SK-N-SH (cell line): ENCODE data around the gene CDKAL1. TPM values are rescaled to one million over a fixed set of nuclear protein-coding genes. Genes with fewer than 3 reads are reported as not detected.

Experiments used
- CTCF ChIA-PET: fragments of 300-600, 350-600 bp; formaldehyde crosslinking; extraction: SDS; loops from one replicate; lab custom pipeline; 2021; lab: Yijun Ruan, JAX
- POLR2A ChIA-PET: fragments of 350-600 bp; sonication (Branson Sonifier 250); formaldehyde crosslinking; extraction: SDS; loops from one replicate; lab custom pipeline; 2020; ENCODE audit warnings: antibody characterized with exemption, inconsistent platforms; lab: Yijun Ruan, JAX
- DNase-seq: peaks from one replicate; pipeline ENCODE4 v3.0.0; 2012
- H2AFZ ChIP-seq: fragments of 200-600 bp; sonication (generic); 2 replicates; pipeline ENCODE4 v1.8.1; 2016; ENCODE audit warnings: antibody characterized with exemption, mild to moderate bottlenecking, low read depth
- H3F3A ChIP-seq: fragments of 200-600 bp; sonication (generic); replicated peaks from 2 replicates; pipeline ENCODE3; 2016; ENCODE audit warnings: antibody characterized with exemption, mild to moderate bottlenecking; ENCODE audit not compliant: insufficient read depth
- H3K27ac ChIP-seq, 2 experiments: fragments of 200-500 bp in 1 of 2; fragments of 200-600 bp in 1 of 2; sonication (Bioruptor generic) in 1 of 2; sonication (generic), shearing (Covaris generic) in 1 of 2; 2 replicates each; pipeline versions ENCODE4 v1.5.1 to v1.6.1; 2014 to 2016; ENCODE audit warnings: low read depth in 2 of 2, inconsistent platforms in 1 of 2, low read length in 1 of 2, mild to moderate bottlenecking in 1 of 2, mixed read lengths in 1 of 2
- H3K27me3 ChIP-seq: fragments of 200-600 bp; sonication (generic), shearing (Covaris generic); 2 replicates; pipeline ENCODE4 v1.6.1; 2016; ENCODE audit warnings: mixed run types; ENCODE audit not compliant: insufficient read depth
- H3K36me3 ChIP-seq, 2 experiments: fragments of 200-500 bp in 1 of 2; fragments of 200-600 bp in 1 of 2; sonication (Bioruptor generic) in 1 of 2; sonication (generic) in 1 of 2; replicated peaks in 1 of 2; 2 replicates each; pipeline versions ENCODE3 to v1.5.1; 2014 to 2016; ENCODE audit warnings: low read length in 1 of 2, mild to moderate bottlenecking in 1 of 2; ENCODE audit not compliant: insufficient read depth in 2 of 2, control insufficient read depth in 1 of 2
- H3K4me1 ChIP-seq, 2 experiments: fragments of 200-500 bp in 1 of 2; fragments of 200-600 bp in 1 of 2; sonication (Bioruptor generic) in 1 of 2; sonication (generic), shearing (Covaris generic) in 1 of 2; 2 replicates each; pipeline versions ENCODE4 v1.5.1 to v1.6.1; 2014 to 2016; ENCODE audit warnings: low read depth in 1 of 2, low read length in 1 of 2, mixed run types in 1 of 2; ENCODE audit not compliant: insufficient read depth in 2 of 2, control insufficient read depth in 1 of 2
- H3K4me2 ChIP-seq: fragments of 200-600 bp; sonication (generic), shearing (Covaris generic); 2 replicates; pipeline ENCODE4 v1.6.1; 2017; ENCODE audit warnings: mixed run types
- H3K4me3 ChIP-seq, 2 experiments: fragments of 200-500 bp in 1 of 2; fragments of 200-600 bp in 1 of 2; sonication (Bioruptor generic) in 1 of 2; sonication (generic), shearing (Covaris generic) in 1 of 2; 2 replicates each; pipeline versions ENCODE4 v1.5.1 to v1.8.1; 2014 to 2016; ENCODE audit warnings: low read depth in 2 of 2, inconsistent platforms in 1 of 2, low read length in 1 of 2, mild to moderate bottlenecking in 1 of 2, mixed read lengths in 1 of 2, moderate library complexity in 1 of 2
- H3K79me2 ChIP-seq: fragments of 200-600 bp; sonication (generic); 2 replicates; pipeline ENCODE4 v1.8.1; 2017; ENCODE audit warnings: mild to moderate bottlenecking; ENCODE audit not compliant: insufficient read depth
- H3K9ac ChIP-seq: fragments of 200-600 bp; sonication (generic); 2 replicates; pipeline ENCODE4 v1.6.1; 2017; ENCODE audit warnings: mixed run types
- H3K9me2 ChIP-seq: fragments of 200-600 bp; sonication (generic); 2 replicates; pipeline ENCODE4 v1.6.1; 2017; ENCODE audit warnings: mixed run types
- H3K9me3 ChIP-seq: fragments of 200-600 bp; sonication (generic); 2 replicates; pipeline ENCODE4 v1.6.1; 2017; ENCODE audit warnings: mixed run types, mild to moderate bottlenecking, moderate library complexity
- H4K20me1 ChIP-seq: fragments of 200-600 bp; sonication (generic); 2 replicates; pipeline ENCODE4 v1.6.1; 2017; ENCODE audit warnings: mild to moderate bottlenecking, mixed run types; ENCODE audit not compliant: insufficient read depth
- CHD2 ChIP-seq: fragments of 150-350 bp; IDR thresholded peaks from 2 replicates; pipeline ENCODE4 v1.6.1; 2018; ENCODE audit warnings: low read length; ENCODE audit not compliant: partially characterized antibody
- EP300 ChIP-seq, 2 experiments: IDR thresholded peaks; 2 replicates each; pipeline versions ENCODE4 v1.4.0 to v1.6.1; 2012; ENCODE audit warnings: borderline replicate concordance in 1 of 2, low read depth in 1 of 2, low read length in 1 of 2
- FOSL2 ChIP-seq: IDR thresholded peaks from 2 replicates; pipeline ENCODE4 v1.4.0; 2012; ENCODE audit warnings: low read depth, mild to moderate bottlenecking, moderate library complexity, borderline replicate concordance
- GATA2 ChIP-seq: sonication (generic); formaldehyde crosslinking; IDR thresholded peaks from 2 replicates; pipeline ENCODE4 v1.5.0; 2020; ENCODE audit warnings: mild to moderate bottlenecking, missing genetic modification reagents
- IRF3 ChIP-seq: fragments of 150-350 bp; IDR thresholded peaks from 2 replicates; pipeline ENCODE4 v1.6.1; 2016; ENCODE audit warnings: mild to moderate bottlenecking, low read depth, low read length
- PBX3 ChIP-seq: IDR thresholded peaks from 2 replicates; pipeline ENCODE4; 2012
- POLR2AphosphoS5 ChIP-seq: IDR thresholded peaks from 2 replicates; pipeline ENCODE4 v1.6.1; 2012; ENCODE audit warnings: low read depth, low read length
- RAD21 ChIP-seq: IDR thresholded peaks from 2 replicates; pipeline ENCODE4 v1.6.1; 2012; ENCODE audit warnings: mild to moderate bottlenecking, low read length
- RCOR1 ChIP-seq: fragments of 150-350 bp; IDR thresholded peaks from 2 replicates; pipeline ENCODE4 v1.6.1; 2017; ENCODE audit warnings: antibody characterized with exemption, low read length
- REST ChIP-seq: IDR thresholded peaks from 2 replicates; pipeline ENCODE4 v1.6.1; 2012; ENCODE audit warnings: mild to moderate bottlenecking, low read depth, low read length, moderate library complexity
- RFX5 ChIP-seq: IDR thresholded peaks from 2 replicates; pipeline ENCODE4 v1.6.1; 2012; ENCODE audit warnings: mild to moderate bottlenecking, improper control_type of control experiment, low read length
- RXRA ChIP-seq: IDR thresholded peaks from 2 replicates; pipeline ENCODE4 v1.4.0; 2012; ENCODE audit warnings: low read depth, mild to moderate bottlenecking, borderline replicate concordance
- SIN3A ChIP-seq: IDR thresholded peaks from 2 replicates; pipeline ENCODE4 v1.6.1; 2012; ENCODE audit warnings: low read depth, mild to moderate bottlenecking, low read length, moderate library complexity, borderline replicate concordance
- TAF1 ChIP-seq: IDR thresholded peaks from 2 replicates; pipeline ENCODE4 v1.6.1; 2012; ENCODE audit warnings: low read depth, mild to moderate bottlenecking, low read length, moderate library complexity, borderline replicate concordance
- TEAD4 ChIP-seq: IDR thresholded peaks from 2 replicates; pipeline ENCODE4 v1.4.0; 2012; ENCODE audit warnings: mild to moderate bottlenecking, borderline replicate concordance; ENCODE audit not compliant: insufficient read depth
- USF1 ChIP-seq: IDR thresholded peaks from 2 replicates; pipeline ENCODE4 v1.4.0; 2012; ENCODE audit warnings: low read depth, borderline replicate concordance
- USF2 ChIP-seq: fragments of 150-350 bp; IDR thresholded peaks from 2 replicates; pipeline ENCODE4 v1.6.1; 2017; ENCODE audit warnings: antibody characterized with exemption, low read length, low read depth, borderline replicate concordance
- WGBS: methylation state at CpG from one replicate; pipeline ENCODE4 v1.1.6; 2017; ENCODE audit warnings: low lambda C conversion rate; 5-methylcytosine and 5-hydroxymethylcytosine counted together
- polyA plus RNA-seq, 3 experiments: library from polyadenylated mRNA; depleted of rRNA; stranded (reverse); fragments of >200 nt; gene quantifications; 2 replicates each; pipeline ENCODE4 v1.2.3, GENCODE V29; 2012

The CDKAL1 gene
- polyA plus RNA-seq, 1 of the 3 experiments (the other 2 are of a cell fraction), result 2.6 TPM

- H3K4me2 ChIP-seq, result no peak overlapping the region
- H4K20me1 ChIP-seq, result no peaks in the 10 kb centered on the region
- no peaks in the 10 kb centered on the region for H3K27me3 ChIP-seq
- POLR2A ChIA-PET, result no interaction called here
- H3F3A ChIP-seq, result peaks cover 3% of the 10 kb centered on the region
- no peak for TF ChIP-seq USF2
- no peak for TF ChIP-seq RCOR1
- no peak for TF ChIP-seq TAF1
- no peak for TF ChIP-seq GATA2 (CRISPR knock-in tag)
- TF ChIP-seq RXRA, result no peak
- TF ChIP-seq FOSL2, result no peak
- no peak for TF ChIP-seq REST
- no peak for TF ChIP-seq PBX3
- no peak for TF ChIP-seq POLR2AphosphoS5
- TF ChIP-seq USF1, result no peak
- no peak for TF ChIP-seq RFX5
- no peak for TF ChIP-seq EP300 (IDR thresholded peaks at IDR 0.05; ENCODE audit: borderline replicate concordance in 1 of 2, low read depth in 1 of 2, low read length in 1 of 2)
- TF ChIP-seq CHD2, result no peak
- no peak for TF ChIP-seq RAD21
- TF ChIP-seq IRF3, result no peak
- TF ChIP-seq TEAD4, result no peak
- TF ChIP-seq SIN3A, result no peak
- peaks cover 3 to 7% of the 10 kb centered on the region in 2 experiments; a peak in 3 of 4 replicates for H3K4me1 ChIP-seq
- H3K9ac ChIP-seq, result no peak overlapping the region
- WGBS, result 94% methylated on average over 2 of the region's 2 CpGs
- DNase-seq, result no peak
- no peak overlapping the region for H3K27ac ChIP-seq
- no peaks in the 10 kb centered on the region; the same call in 1 of the 2 replicates for H3K79me2 ChIP-seq
- no peaks in the 10 kb centered on the region for H3K36me3 ChIP-seq
- CTCF ChIA-PET, result no interaction called here
- no peaks in the 10 kb centered on the region for H3K9me2 ChIP-seq
- H2AFZ ChIP-seq, result no peak overlapping the region
- no peak overlapping the region for H3K4me3 ChIP-seq
- no peaks in the 10 kb centered on the region for H3K9me3 ChIP-seq
Observed at GRCh38 chr6:20687494-20687893, 153.2 kb downstream of the CDKAL1 start.
